ENCODE results near the gene PAX8.

Gene PAX8

GRCh38 chr2:113264713-113265403 is 13.9 kb downstream of the PAX8 start:
- DNase-seq (ENCODE audit: low read depth), result no peak

GRCh38 chr2:113263546-113263945 is 15.2 kb downstream of the PAX8 start:
- no peak for DNase-seq (ENCODE audit: low read depth)

GRCh38 chr2:113260991-113261390 is 17.7 kb downstream of the PAX8 start:
- no peak for DNase-seq (ENCODE audit: low read depth)

GRCh38 chr2:113258471-113259147 is 20.1 kb downstream of the PAX8 start:
- no peak for DNase-seq (ENCODE audit: low read depth)

GRCh38 chr2:113257516-113258264 is 21.0 kb downstream of the PAX8 start:
- no peak for DNase-seq (ENCODE audit: low read depth)

- DNase-seq (ENCODE audit: low read depth), result no peak
Measured at GRCh38 chr2:113255140-113256070, 23.3 kb downstream of the PAX8 start.

- no peak for DNase-seq (ENCODE audit: low read depth)
Measured at GRCh38 chr2:113253453-113253852, 25.3 kb downstream of the PAX8 start.

GRCh38 chr2:113252047-113252590 is 26.6 kb downstream of the PAX8 start:
- DNase-seq (ENCODE audit: low read depth), result no peak

- no peak for DNase-seq (ENCODE audit: low read depth)
Measured at GRCh38 chr2:113251118-113251517, 27.6 kb downstream of the PAX8 start.

GRCh38 chr2:113248997-113249770 is 29.5 kb downstream of the PAX8 start:
- peak; percentile 65 for DNase-seq (ENCODE audit: low read depth)

- DNase-seq (ENCODE audit: low read depth), result no peak
Measured at GRCh38 chr2:113246606-113247005, 32.1 kb downstream of the PAX8 start.

- DNase-seq (ENCODE audit: low read depth), result no peak
Measured at GRCh38 chr2:113245276-113245711, 33.4 kb downstream of the PAX8 start.

- DNase-seq (ENCODE audit: low read depth), result no peak
Measured at GRCh38 chr2:113242327-113242726, 36.4 kb downstream of the PAX8 start.

- DNase-seq (ENCODE audit: low read depth), result peak; percentile 57
Measured at GRCh38 chr2:113240915-113241911, 37.5 kb downstream of the PAX8 start.

- DNase-seq (ENCODE audit: low read depth), result no peak
Measured at GRCh38 chr2:113240150-113240914, 38.4 kb downstream of the PAX8 start.

- no peak for DNase-seq (ENCODE audit: low read depth)
Measured at GRCh38 chr2:113238871-113239839, 39.6 kb downstream of the PAX8 start.

- no peak for DNase-seq (ENCODE audit: low read depth)
Measured at GRCh38 chr2:113237604-113238160, 41.0 kb downstream of the PAX8 start.
